WERI-Rb-1 (cell line): ENCODE data around the gene SYNDIG1.

Experiments used
- DNase-seq: peaks from one replicate; pipeline ENCODE4 v3.0.0-alpha.2; 2020
- H3K27ac ChIP-seq: fragments of 250-450 bp; sonication (Bioruptor Pico); 2 replicates; pipeline ENCODE4 v1.5.1; 2020; ENCODE audit warnings: mild to moderate bottlenecking, moderate library complexity
- H3K27me3 ChIP-seq: fragments of 250-450 bp; sonication (Bioruptor Pico); 2 replicates; pipeline ENCODE4 v1.5.1; 2021; ENCODE audit warnings: mild to moderate bottlenecking, low read depth, moderate library complexity; ENCODE audit not compliant: insufficient read depth, severe bottlenecking
- H3K36me3 ChIP-seq: fragments of 250-450 bp; sonication (Bioruptor Pico); 2 replicates; pipeline ENCODE4 v1.5.1; 2020; ENCODE audit warnings: mild to moderate bottlenecking, moderate library complexity
- H3K4me3 ChIP-seq: 2 replicates; pipeline ENCODE4 v1.5.1; 2011; ENCODE audit warnings: low read depth, mild to moderate bottlenecking, control low read depth, low read length
- H3K9me3 ChIP-seq: fragments of 250-450 bp; sonication (Bioruptor Pico); 2 replicates; pipeline ENCODE4 v1.5.1; 2021; ENCODE audit warnings: mild to moderate bottlenecking, moderate library complexity; ENCODE audit not compliant: severe bottlenecking
- TF ChIP-seq, protein P1 (sequence below): IDR thresholded peaks from 2 replicates; pipeline ENCODE4 v1.5.1; 2011; ENCODE audit warnings: low read depth, mild to moderate bottlenecking, control low read depth, inconsistent platforms, low read length

Gene SYNDIG1

DNA sequence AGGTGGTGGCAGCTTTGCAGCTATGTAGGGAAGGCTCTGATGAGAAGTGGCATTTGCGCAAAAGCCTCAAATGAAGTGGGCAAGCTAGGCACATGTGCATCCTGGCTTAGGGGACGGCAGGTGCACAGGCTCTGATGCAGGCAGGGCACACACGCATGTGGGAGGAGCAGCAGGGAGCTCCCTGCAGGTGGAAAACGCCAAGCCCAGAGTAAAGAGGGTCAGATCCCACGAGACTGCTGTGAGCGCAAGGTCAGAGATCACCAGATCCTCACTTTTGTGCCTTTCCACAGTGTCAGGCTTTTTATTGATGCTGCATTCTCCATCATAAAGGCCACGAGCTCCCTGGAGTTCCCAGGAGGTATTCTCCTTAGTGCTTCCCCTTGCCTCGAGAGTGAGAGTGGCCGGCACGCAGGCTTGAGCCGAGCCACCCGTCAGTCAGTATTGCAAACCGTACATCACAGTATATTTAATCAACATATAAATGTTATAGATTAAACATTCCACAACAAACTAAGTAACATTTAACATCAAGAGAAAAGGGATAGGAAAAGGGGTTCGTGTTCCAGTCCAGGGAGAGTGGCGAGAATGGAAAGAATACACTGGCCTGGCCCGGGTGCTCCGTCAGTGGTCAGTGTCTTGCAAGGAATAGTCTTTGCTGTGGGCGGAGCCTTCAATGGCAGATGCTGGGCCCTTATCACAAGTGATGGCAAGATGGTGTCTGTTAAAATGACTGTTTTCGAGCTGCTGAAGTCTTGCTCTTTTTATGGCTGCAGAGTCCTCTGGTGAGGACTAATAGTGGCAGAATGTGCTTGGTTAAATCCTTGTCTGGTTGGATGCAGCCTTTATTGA is 109.4 kb downstream of the SYNDIG1 start:
- no peaks in the 10 kb centered on the region for H3K9me3 ChIP-seq
- H3K27ac ChIP-seq: no peak overlapping the region
- no peaks in the 10 kb centered on the region for H3K27me3 ChIP-seq
- TF ChIP-seq, protein P1, sequence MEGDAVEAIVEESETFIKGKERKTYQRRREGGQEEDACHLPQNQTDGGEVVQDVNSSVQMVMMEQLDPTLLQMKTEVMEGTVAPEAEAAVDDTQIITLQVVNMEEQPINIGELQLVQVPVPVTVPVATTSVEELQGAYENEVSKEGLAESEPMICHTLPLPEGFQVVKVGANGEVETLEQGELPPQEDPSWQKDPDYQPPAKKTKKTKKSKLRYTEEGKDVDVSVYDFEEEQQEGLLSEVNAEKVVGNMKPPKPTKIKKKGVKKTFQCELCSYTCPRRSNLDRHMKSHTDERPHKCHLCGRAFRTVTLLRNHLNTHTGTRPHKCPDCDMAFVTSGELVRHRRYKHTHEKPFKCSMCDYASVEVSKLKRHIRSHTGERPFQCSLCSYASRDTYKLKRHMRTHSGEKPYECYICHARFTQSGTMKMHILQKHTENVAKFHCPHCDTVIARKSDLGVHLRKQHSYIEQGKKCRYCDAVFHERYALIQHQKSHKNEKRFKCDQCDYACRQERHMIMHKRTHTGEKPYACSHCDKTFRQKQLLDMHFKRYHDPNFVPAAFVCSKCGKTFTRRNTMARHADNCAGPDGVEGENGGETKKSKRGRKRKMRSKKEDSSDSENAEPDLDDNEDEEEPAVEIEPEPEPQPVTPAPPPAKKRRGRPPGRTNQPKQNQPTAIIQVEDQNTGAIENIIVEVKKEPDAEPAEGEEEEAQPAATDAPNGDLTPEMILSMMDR: no peak
- H3K36me3 ChIP-seq: no peaks in the 10 kb centered on the region
- DNase-seq: no peak
- H3K4me3 ChIP-seq: no peak overlapping the region

DNA sequence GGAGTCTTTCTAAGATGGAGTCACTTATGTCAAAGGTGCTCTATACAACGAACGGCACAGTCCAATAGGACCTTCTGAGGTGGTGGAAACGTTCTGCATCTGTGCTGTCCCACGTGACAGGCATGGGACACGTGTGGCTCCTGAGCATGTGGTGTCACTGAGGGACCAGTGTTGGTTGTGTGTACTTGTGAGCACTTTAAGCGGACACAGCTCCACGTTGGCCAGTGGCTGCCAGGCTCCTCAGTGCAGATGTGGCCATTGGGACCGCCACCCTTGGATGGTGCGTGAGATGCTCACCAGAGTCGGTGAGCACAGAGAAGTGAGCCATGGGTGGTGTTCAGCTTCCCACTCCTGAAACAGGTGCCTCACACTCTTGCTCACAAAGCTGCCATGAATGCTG is 110.0 kb downstream of the SYNDIG1 start:
- TF ChIP-seq, protein P1: no peak
- Histone ChIP-seq H3K27me3 (no peaks in the 10 kb centered on the region), H3K36me3 (no peaks in the 10 kb centered on the region), H3K9me3 (no peaks in the 10 kb centered on the region), H3K27ac (no peak overlapping the region), H3K4me3 (no peak overlapping the region)
- DNase-seq: no peak

- no peaks in the 10 kb centered on the region for H3K36me3 ChIP-seq
- TF ChIP-seq, protein P1: no peak
- no peaks in the 10 kb centered on the region for H3K9me3 ChIP-seq
- H3K27me3 ChIP-seq: no peaks in the 10 kb centered on the region
- DNase-seq: no peak
- no peak overlapping the region for H3K4me3 ChIP-seq
- H3K27ac ChIP-seq: no peak overlapping the region
Observed at GRCh38 chr20:24580006-24580405, 110.6 kb downstream of the SYNDIG1 start.

DNA sequence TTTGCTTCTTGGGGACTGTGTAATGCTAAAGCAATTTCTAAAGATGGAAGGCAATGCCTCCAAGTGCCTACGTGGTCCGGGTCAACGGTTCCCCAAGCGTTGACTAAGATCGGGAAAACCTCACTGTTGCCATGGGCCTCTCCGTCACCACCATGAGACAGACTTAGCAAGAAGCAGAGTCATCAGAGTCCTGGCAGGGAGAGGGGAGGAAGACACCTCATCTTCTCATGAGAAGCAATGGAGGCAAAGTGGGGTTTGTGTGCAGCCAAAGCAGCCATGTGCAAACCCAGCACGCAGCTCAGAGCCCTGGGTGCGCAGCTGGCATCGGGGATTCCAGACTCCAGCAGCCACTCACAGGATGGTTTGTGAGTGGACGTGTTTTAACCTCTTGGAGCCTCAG is 111.4 kb downstream of the SYNDIG1 start:
- DNase-seq: no peak

DNA sequence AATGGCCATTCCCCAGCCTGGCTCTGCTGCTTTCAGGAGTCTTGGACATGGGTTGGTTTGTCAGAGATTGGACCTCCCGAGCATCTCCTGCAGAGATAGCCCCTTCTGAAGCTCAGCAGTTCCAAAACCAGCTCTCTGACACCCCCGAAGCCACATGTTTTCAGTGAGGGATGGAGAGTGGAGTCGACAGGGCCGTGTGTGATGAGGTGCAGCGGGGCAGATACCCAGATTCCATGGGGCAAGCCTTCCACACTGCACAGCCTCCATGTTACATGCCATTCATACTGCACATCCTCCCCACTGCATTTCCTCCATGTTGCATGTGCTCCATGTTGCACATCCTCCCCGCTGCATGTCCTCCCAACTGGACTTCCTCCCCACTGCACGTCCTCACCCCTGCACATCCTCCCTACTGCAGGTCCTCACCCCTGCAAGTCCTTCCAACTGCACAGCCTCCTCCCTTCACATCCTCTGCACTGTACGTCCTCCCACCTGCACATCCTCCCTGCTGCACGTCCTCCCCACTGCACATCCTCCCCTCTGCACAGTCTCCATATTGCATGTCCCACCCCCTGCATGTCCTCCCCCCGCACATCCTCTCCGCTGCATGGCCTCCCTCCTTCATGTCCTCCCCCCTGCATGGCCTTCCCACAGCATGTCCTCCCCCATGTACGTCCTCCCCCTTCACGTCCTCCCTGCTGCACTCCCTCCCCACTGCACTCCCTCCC is 112.2 kb downstream of the SYNDIG1 start:
- TF ChIP-seq, protein P1: no peak
- H3K36me3 ChIP-seq: no peaks in the 10 kb centered on the region
- H3K27me3 ChIP-seq: no peaks in the 10 kb centered on the region
- no peaks in the 10 kb centered on the region for H3K9me3 ChIP-seq
- no peak overlapping the region for H3K27ac ChIP-seq
- no peak for DNase-seq
- no peak overlapping the region for H3K4me3 ChIP-seq

More for the DNA sequence above, 111.4 kb downstream of the SYNDIG1 start:
- H3K36me3 ChIP-seq: no peaks in the 10 kb centered on the region
- no peak overlapping the region for H3K4me3 ChIP-seq
- TF ChIP-seq, protein P1: no peak
- no peaks in the 10 kb centered on the region for H3K9me3 ChIP-seq
- H3K27ac ChIP-seq: no peak overlapping the region
- no peaks in the 10 kb centered on the region for H3K27me3 ChIP-seq
